Skeletal muscle tissue (tissue), 4 donors: ENCODE data around the gene CELSR3. TPM values are rescaled to one million over a fixed set of nuclear protein-coding genes. Genes with fewer than 3 reads are reported as not detected.

Experiments used
- H3K27ac ChIP-seq: one replicate; pipeline ENCODE4 v1.7.0; 2013; ENCODE audit warnings: mild to moderate bottlenecking, low read depth, low read length, inconsistent platforms
- H3K27me3 ChIP-seq, 3 donors: one replicate each; pipeline ENCODE4 v1.7.0; 2013; ENCODE audit warnings: low read length in 3 of 3; ENCODE audit not compliant: control insufficient read depth in 3 of 3, insufficient read depth in 3 of 3
- H3K36me3 ChIP-seq, 3 donors: one replicate each; pipeline ENCODE4 v1.7.0; 2013; ENCODE audit warnings: low read length in 3 of 3; ENCODE audit not compliant: control insufficient read depth in 3 of 3, insufficient read depth in 3 of 3
- H3K4me1 ChIP-seq, 3 donors: one replicate each; pipeline ENCODE4 v1.7.0; 2013; ENCODE audit warnings: low read length in 3 of 3, mild to moderate bottlenecking in 3 of 3; ENCODE audit not compliant: control insufficient read depth in 3 of 3, insufficient read depth in 3 of 3
- H3K4me3 ChIP-seq, 3 donors: one replicate each; pipeline ENCODE4 v1.7.0; 2013; ENCODE audit warnings: low read length in 3 of 3
- H3K9ac ChIP-seq, 3 donors: one replicate each; pipeline ENCODE4 v1.7.0; 2013; ENCODE audit warnings: low read length in 3 of 3, mild to moderate bottlenecking in 3 of 3, moderate library complexity in 2 of 3, low read depth in 1 of 3
- H3K9me3 ChIP-seq, 3 donors: one replicate each; pipeline ENCODE4 v1.7.0; 2013; ENCODE audit warnings: low read length in 3 of 3; ENCODE audit not compliant: control insufficient read depth in 3 of 3
- total RNA-seq: library from RNA; depleted of rRNA; stranded (reverse); fragments of >200 nt; gene quantifications from one replicate; pipeline ENCODE4 v1.2.3, GENCODE V29; 2014
- donor health status: Osteomylitis.

CELSR3 gene
- total RNA-seq, 1 donor from 2014 or later = under 0.01 TPM

DNA sequence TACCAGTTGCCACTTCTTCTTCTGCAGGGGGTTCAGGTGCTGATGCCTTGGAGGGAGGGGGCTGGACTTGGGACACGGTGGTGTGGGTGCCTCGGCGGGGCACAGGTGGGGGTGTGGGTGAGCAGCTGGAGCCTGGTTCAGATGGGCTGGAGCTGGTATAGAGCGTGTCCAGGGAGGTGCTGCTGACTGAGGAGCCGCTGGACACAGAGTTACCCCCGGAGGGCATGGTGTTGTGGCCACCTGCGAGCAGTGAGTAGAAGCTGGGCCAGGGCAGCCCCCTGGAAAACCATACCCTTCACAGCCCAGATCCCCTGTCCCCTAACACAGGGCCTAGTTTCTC, 18.8 kb upstream of the CELSR3 start:
- Histone ChIP-seq H3K9me3 (no peaks in the 10 kb centered on the region), H3K4me3 (no peak overlapping the region), H3K4me1 (peaks cover 17 to 33% (median 25%) of the 10 kb centered on the region in 3 donors), H3K9ac (no peak overlapping the region), H3K36me3 (peaks cover 40 to 48% (median 44%) of the 10 kb centered on the region in 3 donors), H3K27ac (no peak overlapping the region), H3K27me3 (no peaks in the 10 kb centered on the region)

DNA sequence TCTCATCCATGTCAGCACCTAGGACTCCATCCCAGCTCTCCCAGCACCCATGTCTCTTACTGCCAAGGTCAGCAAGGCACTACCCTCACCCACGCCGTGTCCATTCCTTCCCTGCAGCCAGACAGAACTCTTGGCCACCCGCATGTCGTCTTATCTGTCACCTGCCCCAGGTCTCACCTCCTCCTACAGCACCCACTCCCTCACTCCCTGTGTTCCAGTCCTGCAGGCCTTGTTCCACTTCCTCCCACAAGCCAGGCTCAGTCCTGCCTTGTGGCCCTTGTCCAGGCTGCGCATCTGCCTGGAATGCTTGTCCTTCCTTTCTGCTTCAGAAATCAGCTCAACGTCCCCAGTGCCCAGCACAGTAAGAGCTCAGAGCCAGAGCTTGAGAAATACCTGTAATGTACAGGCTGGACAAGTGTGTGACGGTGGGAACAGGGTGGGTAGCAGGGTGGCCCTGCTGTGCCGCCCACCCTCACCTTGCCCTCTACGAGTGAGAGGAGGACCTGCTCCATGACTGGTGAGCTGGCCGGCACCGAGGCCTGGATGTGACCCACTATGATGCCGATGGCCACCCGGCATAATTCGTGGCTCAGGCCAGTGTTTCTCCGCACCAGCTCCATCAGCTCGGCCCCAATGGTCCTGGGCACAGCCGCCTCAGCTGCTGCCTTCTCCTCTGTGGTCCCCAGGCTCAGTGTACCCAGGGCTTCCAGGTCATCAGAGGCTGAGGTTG, 18.3 kb upstream of the CELSR3 start:
- peaks cover 12 to 27% (median 20%) of the 10 kb centered on the region in 3 donors for H3K4me1 ChIP-seq
- H3K9me3 ChIP-seq = no peaks in the 10 kb centered on the region
- no peak overlapping the region for H3K27ac ChIP-seq
- H3K9ac ChIP-seq = no peak overlapping the region
- H3K4me3 ChIP-seq = no peak overlapping the region
- H3K27me3 ChIP-seq = no peaks in the 10 kb centered on the region
- H3K36me3 ChIP-seq = peaks cover 42 to 53% (median 46%) of the 10 kb centered on the region in 3 donors

- peaks cover 45 to 60% (median 50%) of the 10 kb centered on the region in 3 donors for H3K36me3 ChIP-seq
- no peaks in the 10 kb centered on the region for H3K27me3 ChIP-seq
- H3K4me1 ChIP-seq = peaks cover 6 to 17% (median 14%) of the 10 kb centered on the region in 3 donors
- H3K27ac ChIP-seq = no peak overlapping the region
- H3K9me3 ChIP-seq = no peaks in the 10 kb centered on the region
- H3K9ac ChIP-seq = no peak overlapping the region
- H3K4me3 ChIP-seq = no peak overlapping the region
Observed at GRCh38 chr3:48679411-48680391, 17.0 kb upstream of the CELSR3 start.

DNA sequence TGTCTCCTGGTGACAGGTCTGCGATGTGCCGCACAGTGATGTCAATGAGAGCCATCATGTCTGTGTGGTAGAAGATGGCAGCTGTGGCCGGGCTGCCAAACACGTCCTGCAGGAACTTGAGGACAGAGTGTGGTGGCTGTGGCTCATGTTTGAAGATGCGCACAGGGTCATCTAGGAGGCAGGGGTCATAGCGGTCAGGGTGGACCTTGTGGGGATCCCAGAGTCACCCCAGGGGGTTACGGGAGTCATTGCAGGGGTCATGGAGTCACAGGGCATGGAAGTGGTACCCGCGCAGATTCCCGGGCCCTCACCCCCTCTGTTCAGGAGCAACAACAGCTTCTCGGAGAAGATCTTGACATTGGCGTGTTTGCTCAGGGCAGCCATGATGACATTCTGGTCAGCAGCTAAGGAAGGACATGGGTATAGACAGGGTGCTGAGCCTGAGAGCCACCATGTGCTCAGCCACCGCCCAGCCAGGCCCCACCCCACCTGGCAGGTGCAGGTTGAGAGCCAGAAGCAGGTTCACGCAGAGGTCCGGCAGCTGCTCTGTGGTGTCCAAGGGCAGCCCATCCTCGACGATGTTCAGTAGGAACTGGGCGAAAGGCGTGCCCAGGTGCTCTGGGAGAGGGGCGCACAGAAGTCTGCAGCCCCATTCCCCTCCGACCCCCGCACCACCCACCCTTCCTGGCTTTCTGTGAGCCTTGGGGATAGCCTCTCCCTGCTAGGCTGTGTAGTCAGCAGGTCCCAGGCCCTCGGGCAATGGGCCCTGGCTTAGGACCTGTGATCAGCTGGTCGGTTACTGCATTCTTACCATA, 16.1 kb upstream of the CELSR3 start:
- H3K4me3 ChIP-seq = no peak overlapping the region
- peaks cover 0 to 8% (median 5%) of the 10 kb centered on the region in 3 donors for H3K4me1 ChIP-seq
- no peaks in the 10 kb centered on the region for H3K27me3 ChIP-seq
- H3K9ac ChIP-seq = no peak overlapping the region
- no peaks in the 10 kb centered on the region for H3K9me3 ChIP-seq
- H3K27ac ChIP-seq = no peak overlapping the region
- H3K36me3 ChIP-seq = peaks cover 50 to 68% (median 56%) of the 10 kb centered on the region in 3 donors

- Histone ChIP-seq H3K9me3 (no peaks in the 10 kb centered on the region), H3K36me3 (peaks cover 50 to 68% (median 56%) of the 10 kb centered on the region in 3 donors), H3K27me3 (no peaks in the 10 kb centered on the region), H3K4me1 (peaks cover 0 to 3% (median 0%) of the 10 kb centered on the region in 3 donors), H3K27ac (no peak overlapping the region), H3K4me3 (no peak overlapping the region), H3K9ac (no peak overlapping the region)
Observed at GRCh38 chr3:48678056-48678455, 15.4 kb upstream of the CELSR3 start.

- H3K27ac ChIP-seq = no peak overlapping the region
- peaks cover 28 to 48% (median 32%) of the 10 kb centered on the region in 3 donors for H3K36me3 ChIP-seq
- H3K4me3 ChIP-seq = no peak overlapping the region
- no peak overlapping the region for H3K9ac ChIP-seq
- H3K4me1 ChIP-seq = no peaks in the 10 kb centered on the region
- H3K27me3 ChIP-seq = no peaks in the 10 kb centered on the region
- no peaks in the 10 kb centered on the region for H3K9me3 ChIP-seq
Observed at GRCh38 chr3:48674505-48674904, 11.8 kb upstream of the CELSR3 start.

DNA sequence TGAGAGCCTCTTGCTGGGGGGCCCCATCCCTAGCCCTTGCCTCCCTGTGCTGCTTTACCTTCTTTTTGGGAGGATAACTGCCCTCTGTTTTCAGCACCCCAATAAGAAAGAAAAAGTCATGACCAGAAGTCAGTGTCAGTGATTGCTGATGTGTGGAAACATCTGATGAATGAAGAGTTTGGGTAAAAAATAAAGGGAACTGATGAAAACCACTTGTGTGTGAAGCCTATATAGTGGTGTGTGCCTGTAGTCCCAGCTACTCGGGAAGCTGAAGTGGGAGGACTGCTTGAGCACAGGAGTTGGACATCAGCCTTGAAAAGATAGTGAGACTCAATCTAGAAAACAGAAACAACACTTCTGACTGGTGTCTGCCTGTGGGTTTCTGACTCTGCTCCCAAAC, 9.8 kb upstream of the CELSR3 start:
- no peaks in the 10 kb centered on the region for H3K27me3 ChIP-seq
- H3K4me3 ChIP-seq = no peak overlapping the region
- no peak overlapping the region for H3K27ac ChIP-seq
- no peak overlapping the region for H3K9ac ChIP-seq
- no peaks in the 10 kb centered on the region for H3K4me1 ChIP-seq
- H3K9me3 ChIP-seq = no peaks in the 10 kb centered on the region
- peaks cover 16 to 30% (median 16%) of the 10 kb centered on the region in 3 donors for H3K36me3 ChIP-seq

DNA sequence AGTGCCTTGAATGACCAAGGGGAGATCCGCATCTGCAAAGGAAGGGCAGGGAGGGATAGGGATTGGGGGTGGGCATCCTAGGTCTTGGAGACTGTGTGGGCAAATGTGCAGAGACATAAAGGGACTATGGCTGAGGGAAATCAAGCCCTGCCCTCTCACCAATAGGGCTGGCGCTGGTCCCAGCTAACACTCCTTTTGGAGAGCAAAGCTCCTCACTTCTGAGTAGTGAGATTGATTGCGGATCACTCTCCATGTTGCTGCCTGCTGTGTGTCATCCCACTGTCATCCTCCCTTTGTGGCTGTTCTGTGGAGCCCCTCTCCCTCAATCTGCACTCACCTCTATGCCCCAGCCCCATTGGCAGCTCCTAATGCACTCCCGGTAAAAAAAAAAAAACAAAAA, 2.2 kb upstream of the CELSR3 start:
- H3K4me1 ChIP-seq = peaks cover 9 to 16% (median 16%) of the 10 kb centered on the region in 3 donors
- H3K27me3 ChIP-seq = peaks cover 30 to 46% (median 35%) of the 10 kb centered on the region in 3 donors
- H3K9me3 ChIP-seq = no peaks in the 10 kb centered on the region
- no peaks in the 10 kb centered on the region for H3K36me3 ChIP-seq
- H3K4me3 ChIP-seq = no peak overlapping the region
- no peak overlapping the region for H3K27ac ChIP-seq
- H3K9ac ChIP-seq = no peak overlapping the region

- Histone ChIP-seq H3K27me3 (peaks cover 35 to 53% (median 38%) of the 10 kb centered on the region in 3 donors), H3K4me3 (peak overlapping the region in 1 of 3 donors; percentile 38), H3K9ac (no peak overlapping the region), H3K4me1 (peaks cover 9 to 16% (median 16%) of the 10 kb centered on the region in 3 donors), H3K36me3 (no peaks in the 10 kb centered on the region), H3K9me3 (no peaks in the 10 kb centered on the region), H3K27ac (no peak overlapping the region)
Observed at GRCh38 chr3:48664313-48664644, 1.6 kb upstream of the CELSR3 start.
